Measurements from ENCODE around the gene BRME1. TPM values are rescaled to one million over a fixed set of nuclear protein-coding genes. Genes with fewer than 3 reads are reported as not detected.

The BRME1 gene
- polyA plus RNA-seq, 1 experiment = 0.12 TPM

DNA sequence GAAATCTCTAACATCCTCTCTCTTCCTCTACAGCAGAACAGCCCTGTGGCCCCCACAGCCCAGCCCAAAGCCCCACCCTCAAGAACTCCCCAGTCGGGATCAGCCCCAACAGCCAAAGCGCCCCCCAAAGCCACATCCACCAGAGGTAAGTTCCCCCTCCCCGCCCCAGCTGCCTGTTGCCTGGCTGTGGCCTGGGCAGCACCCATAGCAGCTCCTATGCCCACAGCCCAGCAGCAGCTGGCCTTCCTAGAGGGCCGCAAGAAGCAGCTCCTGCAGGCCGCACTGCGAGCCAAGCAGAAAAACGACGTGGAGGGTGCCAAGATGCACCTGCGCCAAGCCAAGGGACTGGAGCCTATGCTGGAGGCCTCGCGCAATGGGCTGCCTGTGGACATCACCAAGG, 14.6 kb upstream of the BRME1 start:
- DNase-seq (ENCODE audit: low read depth, low spot score) = no peak
- POLR2A ChIA-PET = interaction anchor here (1.1 kb wide), 1 partner anchor 18 kb away, joined by 4 read pairs; the partner anchor contains the start of gene PODNL1
- peaks cover 11% of the 10 kb centered on the region for H3K9me3 ChIP-seq (ENCODE audit: control insufficient read depth, insufficient read depth, low read length)
- H3K4me3 ChIP-seq (ENCODE audit: low read depth, low read length) = no peak overlapping the region
- CTCF ChIA-PET = interaction anchor here (1.2 to 1.8 kb wide), 2 partner anchors 128 to 155 kb away, joined by 3 read pairs; no protein-coding TSS in a partner anchor
- H3K27me3 ChIP-seq (ENCODE audit: control insufficient read depth, insufficient read depth, low read length) = no peaks in the 10 kb centered on the region
- no peak overlapping the region for H3K27ac ChIP-seq (ENCODE audit: low read depth, low read length)
- TF ChIP-seq, protein P1, sequence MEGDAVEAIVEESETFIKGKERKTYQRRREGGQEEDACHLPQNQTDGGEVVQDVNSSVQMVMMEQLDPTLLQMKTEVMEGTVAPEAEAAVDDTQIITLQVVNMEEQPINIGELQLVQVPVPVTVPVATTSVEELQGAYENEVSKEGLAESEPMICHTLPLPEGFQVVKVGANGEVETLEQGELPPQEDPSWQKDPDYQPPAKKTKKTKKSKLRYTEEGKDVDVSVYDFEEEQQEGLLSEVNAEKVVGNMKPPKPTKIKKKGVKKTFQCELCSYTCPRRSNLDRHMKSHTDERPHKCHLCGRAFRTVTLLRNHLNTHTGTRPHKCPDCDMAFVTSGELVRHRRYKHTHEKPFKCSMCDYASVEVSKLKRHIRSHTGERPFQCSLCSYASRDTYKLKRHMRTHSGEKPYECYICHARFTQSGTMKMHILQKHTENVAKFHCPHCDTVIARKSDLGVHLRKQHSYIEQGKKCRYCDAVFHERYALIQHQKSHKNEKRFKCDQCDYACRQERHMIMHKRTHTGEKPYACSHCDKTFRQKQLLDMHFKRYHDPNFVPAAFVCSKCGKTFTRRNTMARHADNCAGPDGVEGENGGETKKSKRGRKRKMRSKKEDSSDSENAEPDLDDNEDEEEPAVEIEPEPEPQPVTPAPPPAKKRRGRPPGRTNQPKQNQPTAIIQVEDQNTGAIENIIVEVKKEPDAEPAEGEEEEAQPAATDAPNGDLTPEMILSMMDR (IDR thresholded peaks at IDR 0.05; ENCODE audit: low read depth, low read length) = no peak

DNA sequence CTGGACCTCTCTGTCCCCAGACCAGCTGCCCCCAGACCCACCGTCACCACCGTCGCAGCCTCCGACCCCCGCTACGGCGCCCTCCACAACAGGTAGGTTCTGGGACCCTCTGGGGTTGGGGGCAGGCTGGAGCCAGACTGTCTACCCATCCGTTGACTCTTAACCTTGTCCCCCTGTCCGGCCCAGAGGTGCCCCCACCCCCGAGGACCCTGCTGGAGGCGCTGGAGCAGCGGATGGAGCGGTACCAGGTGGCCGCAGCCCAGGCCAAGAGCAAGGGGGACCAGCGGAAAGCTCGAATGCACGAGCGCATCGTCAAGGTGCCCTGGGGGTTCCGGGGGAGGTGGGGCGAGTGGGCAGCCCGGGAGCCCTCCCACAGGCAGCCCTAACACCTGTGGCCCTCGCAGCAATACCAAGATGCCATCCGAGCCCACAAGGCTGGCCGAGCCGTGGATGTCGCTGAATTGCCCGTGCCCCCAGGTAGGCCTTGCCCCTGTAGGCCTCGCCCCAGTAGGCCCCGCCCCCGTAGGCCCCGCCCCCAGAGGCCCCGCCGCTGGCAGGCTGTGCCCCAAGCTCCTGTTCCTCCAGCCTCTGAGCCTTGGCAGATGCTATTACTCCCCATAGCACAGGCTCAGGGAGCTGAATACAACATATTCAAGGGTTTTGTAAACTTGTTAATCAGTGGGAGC, 13.0 kb upstream of the BRME1 start:
- H3K9me3 ChIP-seq (ENCODE audit: control insufficient read depth, insufficient read depth, low read length) = peaks cover 11% of the 10 kb centered on the region
- no peak overlapping the region for H3K27ac ChIP-seq (ENCODE audit: low read depth, low read length)
- POLR2A ChIA-PET = interaction anchor here (0.7 kb wide), 1 partner anchor 12 kb away, joined by 5 read pairs; no protein-coding TSS in a partner anchor
- no peaks in the 10 kb centered on the region for H3K27me3 ChIP-seq (ENCODE audit: control insufficient read depth, insufficient read depth, low read length)
- TF ChIP-seq, protein P1 (IDR thresholded peaks at IDR 0.05; ENCODE audit: low read depth, low read length) = no peak
- no peak for DNase-seq (ENCODE audit: low read depth, low spot score)
- CTCF ChIA-PET = no interaction called here
- no peak overlapping the region for H3K4me3 ChIP-seq (ENCODE audit: low read depth, low read length)

DNA sequence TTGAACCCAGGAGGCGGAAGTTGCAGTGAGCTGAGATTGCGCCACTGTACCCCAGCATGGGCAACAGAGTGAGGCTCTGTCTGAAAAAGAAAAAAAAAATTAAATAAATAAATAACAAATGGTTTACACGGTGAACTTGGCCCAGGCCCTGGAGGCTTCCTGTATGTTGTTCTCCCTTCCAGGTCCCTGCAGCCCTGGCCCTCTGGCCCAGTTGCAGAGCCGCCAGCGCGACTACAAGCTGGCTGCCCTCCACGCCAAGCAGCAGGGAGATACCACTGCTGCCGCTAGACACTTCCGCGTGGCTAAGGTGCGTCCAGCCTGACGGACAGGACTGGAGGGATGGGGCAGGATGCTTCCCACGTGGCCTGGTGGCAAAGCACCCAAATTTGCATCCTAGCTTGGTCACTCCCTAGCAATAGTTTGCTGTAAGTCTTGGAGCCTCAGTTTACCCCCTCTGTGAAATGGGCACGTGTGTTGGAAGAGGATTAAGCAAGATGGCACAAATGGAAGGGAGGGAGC, 12.0 kb upstream of the BRME1 start:
- H3K9me3 ChIP-seq (ENCODE audit: control insufficient read depth, insufficient read depth, low read length) = peaks cover 11% of the 10 kb centered on the region
- POLR2A ChIA-PET = no interaction called here
- TF ChIP-seq, protein P1 (IDR thresholded peaks at IDR 0.05; ENCODE audit: low read depth, low read length) = no peak
- H3K27me3 ChIP-seq (ENCODE audit: control insufficient read depth, insufficient read depth, low read length) = no peaks in the 10 kb centered on the region
- no peak overlapping the region for H3K4me3 ChIP-seq (ENCODE audit: low read depth, low read length)
- DNase-seq (ENCODE audit: low read depth, low spot score) = no peak
- no peak overlapping the region for H3K27ac ChIP-seq (ENCODE audit: low read depth, low read length)
- CTCF ChIA-PET = no interaction called here

DNA sequence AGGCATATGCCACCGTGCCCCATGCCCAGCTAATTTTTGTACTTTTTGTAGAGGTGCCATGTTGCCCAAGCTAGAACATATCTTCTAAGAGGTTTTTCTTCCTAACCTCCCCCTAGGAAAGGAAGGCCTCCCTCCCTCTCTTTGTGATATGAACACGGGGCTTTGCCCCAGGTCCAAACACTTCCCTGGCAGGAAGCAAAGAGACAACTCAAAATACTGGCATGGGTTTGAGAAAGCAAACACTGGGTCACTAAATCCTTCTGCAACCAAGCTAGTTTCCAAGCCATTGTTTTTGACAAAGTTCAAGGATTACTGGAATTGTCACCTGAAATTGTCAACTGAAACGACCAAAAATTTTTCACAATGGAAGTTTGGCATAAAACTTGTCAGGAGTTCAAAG, 8.9 kb upstream of the BRME1 start:
- H3K27ac ChIP-seq (ENCODE audit: low read depth, low read length) = no peak overlapping the region
- no peaks in the 10 kb centered on the region for H3K27me3 ChIP-seq (ENCODE audit: control insufficient read depth, insufficient read depth, low read length)
- CTCF ChIA-PET = no interaction called here
- POLR2A ChIA-PET = no interaction called here
- no peaks in the 10 kb centered on the region; the same call in 1 of the 2 replicates for H3K9me3 ChIP-seq (ENCODE audit: control insufficient read depth, insufficient read depth, low read length)
- DNase-seq (ENCODE audit: low read depth, low spot score) = no peak
- H3K4me3 ChIP-seq (ENCODE audit: low read depth, low read length) = no peak overlapping the region
- TF ChIP-seq, protein P1 (IDR thresholded peaks at IDR 0.05; ENCODE audit: low read depth, low read length) = no peak

DNA sequence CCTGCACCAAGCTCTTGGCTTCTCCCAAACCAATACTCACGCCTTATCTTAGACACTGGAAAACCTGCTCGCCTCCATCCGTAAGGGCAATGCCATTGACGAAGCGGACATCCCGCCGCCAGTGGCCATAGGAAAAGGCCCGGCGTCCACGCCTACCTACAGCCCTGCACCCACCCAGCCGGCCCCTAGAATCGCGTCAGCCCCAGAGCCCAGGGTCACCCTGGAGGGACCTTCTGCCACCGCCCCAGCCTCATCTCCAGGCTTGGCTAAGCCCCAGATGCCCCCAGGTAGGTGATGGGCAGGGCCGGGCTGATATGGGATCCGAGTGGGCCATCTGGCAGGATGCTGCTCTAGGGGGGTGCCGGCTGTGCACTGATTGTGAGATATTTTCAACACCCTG, 7.4 kb upstream of the BRME1 start:
- POLR2A ChIA-PET = no interaction called here
- H3K27ac ChIP-seq (ENCODE audit: low read depth, low read length) = no peak overlapping the region
- CTCF ChIA-PET = no interaction called here

More for the DNA sequence above, 7.4 kb upstream of the BRME1 start:
- no peak overlapping the region for H3K4me3 ChIP-seq (ENCODE audit: low read depth, low read length)
- TF ChIP-seq, protein P1 (IDR thresholded peaks at IDR 0.05; ENCODE audit: low read depth, low read length) = no peak
- no peaks in the 10 kb centered on the region for H3K27me3 ChIP-seq (ENCODE audit: control insufficient read depth, insufficient read depth, low read length)
- no peaks in the 10 kb centered on the region; the same call in 1 of the 2 replicates for H3K9me3 ChIP-seq (ENCODE audit: control insufficient read depth, insufficient read depth, low read length)
- no peak for DNase-seq (ENCODE audit: low read depth, low spot score)

All from AG04450 (cell line).